ENCODE results near the gene CD244. TPM values are rescaled to one million over a fixed set of nuclear protein-coding genes. Genes with fewer than 3 reads are reported as not detected.
"Not testable (repeated sequence)": the region's sequence is repeated elsewhere in the genome, so short reads cannot be mapped to it uniquely, and the experiment has no call there.

Gene CD244
- total RNA-seq, 1 experiment from 2014 or later = not detected

GRCh38 chr1:160879056-160879455, 16.4 kb upstream of the CD244 start:
- DNase-seq (ENCODE audit: low read depth) = peak; percentile 43

GRCh38 chr1:160877221-160877620, 14.5 kb upstream of the CD244 start:
- no peak for DNase-seq (ENCODE audit: low read depth)

- no peak for DNase-seq (ENCODE audit: low read depth)
These were observed 13.6 kb upstream of the CD244 start for GRCh38 chr1:160876311-160876710.

GRCh38 chr1:160875591-160875990, 12.9 kb upstream of the CD244 start:
- not testable (repeated sequence) for DNase-seq (ENCODE audit: low read depth)

GRCh38 chr1:160874935-160875334, 12.2 kb upstream of the CD244 start:
- peak; percentile 64 for DNase-seq (ENCODE audit: low read depth)

- DNase-seq (ENCODE audit: low read depth) = no peak
These were observed 5.5 kb upstream of the CD244 start for GRCh38 chr1:160868141-160868540.

- DNase-seq (ENCODE audit: low read depth) = not testable (repeated sequence)
These were observed 5.0 kb upstream of the CD244 start for GRCh38 chr1:160867651-160868050.

GRCh38 chr1:160866695-160867260, 4.1 kb upstream of the CD244 start:
- DNase-seq (ENCODE audit: low read depth) = no peak

- DNase-seq (ENCODE audit: low read depth) = no peak
These were observed 3.5 kb upstream of the CD244 start for GRCh38 chr1:160866001-160866694.

- DNase-seq (ENCODE audit: low read depth) = no peak
These were observed 2.6 kb upstream of the CD244 start for GRCh38 chr1:160865337-160865736.

- DNase-seq (ENCODE audit: low read depth) = no peak
These were observed 1.5 kb upstream of the CD244 start for GRCh38 chr1:160864173-160864572.

GRCh38 chr1:160863774-160864131, 1.1 kb upstream of the CD244 start:
- no peak for DNase-seq (ENCODE audit: low read depth)

- DNase-seq (ENCODE audit: low read depth) = no peak
These were observed 530 bp upstream of the CD244 start for GRCh38 chr1:160863061-160863773.

- DNase-seq (ENCODE audit: low read depth) = no peak
These were observed 1.7 kb downstream of the CD244 start for GRCh38 chr1:160860840-160861505.

GRCh38 chr1:160859166-160859565, 3.5 kb downstream of the CD244 start:
- no peak for DNase-seq (ENCODE audit: low read depth)

GRCh38 chr1:160858507-160858906, 4.2 kb downstream of the CD244 start:
- DNase-seq (ENCODE audit: low read depth) = no peak

GRCh38 chr1:160858097-160858496, 4.6 kb downstream of the CD244 start:
- DNase-seq (ENCODE audit: low read depth) = no peak

GRCh38 chr1:160855181-160855981, 7.3 kb downstream of the CD244 start:
- DNase-seq (ENCODE audit: low read depth) = no peak

GRCh38 chr1:160853754-160854153, 8.9 kb downstream of the CD244 start:
- DNase-seq (ENCODE audit: low read depth) = no peak

GRCh38 chr1:160853014-160853413, 9.7 kb downstream of the CD244 start:
- no peak for DNase-seq (ENCODE audit: low read depth)

- DNase-seq (ENCODE audit: low read depth) = no peak
These were observed 11.7 kb downstream of the CD244 start for GRCh38 chr1:160850993-160851392.

GRCh38 chr1:160850541-160850940, 12.1 kb downstream of the CD244 start:
- no peak for DNase-seq (ENCODE audit: low read depth)
